Sigmoid colon (tissue), 3 donors: ENCODE results near the gene DGKQ.

Experiments used
- POLR2A ChIP-seq, 2 donors: fragments of 450-650 bp; IDR thresholded peaks; one replicate each; pipeline ENCODE4 v1.6.1; 2016; ENCODE audit warnings: antibody characterized with exemption in 2 of 2, mild to moderate bottlenecking in 2 of 2, moderate library complexity in 2 of 2
- TF ChIP-seq, protein P1 (sequence below), 4 experiments: fragments of 450-650 bp in 3 of 4; fragments of 200-600 bp in 1 of 4; IDR thresholded peaks; one replicate each; pipeline ENCODE4 v1.5.1; 2016 to 2019; ENCODE audit warnings: antibody characterized with exemption in 4 of 4, mild to moderate bottlenecking in 3 of 4, moderate library complexity in 2 of 4

DNA sequence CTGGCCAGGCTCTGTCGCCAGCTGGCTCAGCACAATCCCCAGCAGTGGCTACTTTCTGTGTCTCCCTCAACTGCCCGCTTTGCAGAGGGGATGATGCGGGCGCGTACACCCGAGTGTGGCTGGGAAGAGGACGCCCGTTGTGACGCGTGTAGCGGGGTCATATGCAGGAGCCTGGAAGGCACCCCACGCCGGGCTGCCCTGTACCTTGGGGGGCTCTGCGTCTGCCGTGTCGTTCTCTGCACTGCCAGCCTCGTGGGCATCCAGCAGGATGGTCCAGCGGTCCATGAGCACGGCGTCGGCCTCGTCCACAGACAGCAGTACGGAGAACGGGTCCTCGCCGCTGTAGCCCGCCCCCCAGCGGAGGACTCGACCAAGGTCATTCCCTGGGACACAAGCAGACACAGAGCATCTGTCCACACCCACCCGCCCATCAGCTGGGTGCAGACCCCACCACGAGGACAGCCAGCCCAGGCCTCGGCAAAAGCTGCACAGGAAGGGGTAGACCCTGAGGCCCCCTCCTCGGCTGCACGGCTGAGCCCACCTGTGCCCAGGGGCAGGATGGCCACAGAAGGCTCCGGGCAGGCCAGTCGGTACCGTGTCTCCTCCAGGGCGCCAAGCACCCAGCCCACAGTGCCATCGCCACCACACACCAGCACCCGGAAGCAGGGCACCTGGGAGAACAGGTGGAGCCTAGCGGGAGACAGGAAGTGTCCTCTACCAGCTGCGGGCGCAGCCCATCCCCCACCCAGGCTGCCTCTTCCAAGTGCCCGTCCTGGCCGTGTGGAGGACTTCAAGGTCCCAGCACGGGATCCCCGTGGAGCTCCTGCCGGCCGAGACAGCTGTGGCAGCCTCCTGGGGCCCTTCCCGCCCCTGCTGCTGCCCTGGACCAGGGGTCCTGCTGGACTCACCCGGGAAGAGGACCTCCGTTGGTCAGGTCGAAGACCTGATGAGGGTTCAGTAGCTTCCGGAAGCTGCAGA, 10.8 kb downstream of the DGKQ start:
- TF ChIP-seq POLR2A (IDR thresholded peaks at IDR 0.05): no peak
- TF ChIP-seq, protein P1, sequence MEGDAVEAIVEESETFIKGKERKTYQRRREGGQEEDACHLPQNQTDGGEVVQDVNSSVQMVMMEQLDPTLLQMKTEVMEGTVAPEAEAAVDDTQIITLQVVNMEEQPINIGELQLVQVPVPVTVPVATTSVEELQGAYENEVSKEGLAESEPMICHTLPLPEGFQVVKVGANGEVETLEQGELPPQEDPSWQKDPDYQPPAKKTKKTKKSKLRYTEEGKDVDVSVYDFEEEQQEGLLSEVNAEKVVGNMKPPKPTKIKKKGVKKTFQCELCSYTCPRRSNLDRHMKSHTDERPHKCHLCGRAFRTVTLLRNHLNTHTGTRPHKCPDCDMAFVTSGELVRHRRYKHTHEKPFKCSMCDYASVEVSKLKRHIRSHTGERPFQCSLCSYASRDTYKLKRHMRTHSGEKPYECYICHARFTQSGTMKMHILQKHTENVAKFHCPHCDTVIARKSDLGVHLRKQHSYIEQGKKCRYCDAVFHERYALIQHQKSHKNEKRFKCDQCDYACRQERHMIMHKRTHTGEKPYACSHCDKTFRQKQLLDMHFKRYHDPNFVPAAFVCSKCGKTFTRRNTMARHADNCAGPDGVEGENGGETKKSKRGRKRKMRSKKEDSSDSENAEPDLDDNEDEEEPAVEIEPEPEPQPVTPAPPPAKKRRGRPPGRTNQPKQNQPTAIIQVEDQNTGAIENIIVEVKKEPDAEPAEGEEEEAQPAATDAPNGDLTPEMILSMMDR (IDR thresholded peaks at IDR 0.05): no peak
